ENCODE results near the gene SEMA3B. TPM values are rescaled to one million over a fixed set of nuclear protein-coding genes. Genes with fewer than 3 reads are reported as not detected.

SEMA3B gene
- total RNA-seq, 1 donor from 2014 or later = 0.68 TPM

DNA sequence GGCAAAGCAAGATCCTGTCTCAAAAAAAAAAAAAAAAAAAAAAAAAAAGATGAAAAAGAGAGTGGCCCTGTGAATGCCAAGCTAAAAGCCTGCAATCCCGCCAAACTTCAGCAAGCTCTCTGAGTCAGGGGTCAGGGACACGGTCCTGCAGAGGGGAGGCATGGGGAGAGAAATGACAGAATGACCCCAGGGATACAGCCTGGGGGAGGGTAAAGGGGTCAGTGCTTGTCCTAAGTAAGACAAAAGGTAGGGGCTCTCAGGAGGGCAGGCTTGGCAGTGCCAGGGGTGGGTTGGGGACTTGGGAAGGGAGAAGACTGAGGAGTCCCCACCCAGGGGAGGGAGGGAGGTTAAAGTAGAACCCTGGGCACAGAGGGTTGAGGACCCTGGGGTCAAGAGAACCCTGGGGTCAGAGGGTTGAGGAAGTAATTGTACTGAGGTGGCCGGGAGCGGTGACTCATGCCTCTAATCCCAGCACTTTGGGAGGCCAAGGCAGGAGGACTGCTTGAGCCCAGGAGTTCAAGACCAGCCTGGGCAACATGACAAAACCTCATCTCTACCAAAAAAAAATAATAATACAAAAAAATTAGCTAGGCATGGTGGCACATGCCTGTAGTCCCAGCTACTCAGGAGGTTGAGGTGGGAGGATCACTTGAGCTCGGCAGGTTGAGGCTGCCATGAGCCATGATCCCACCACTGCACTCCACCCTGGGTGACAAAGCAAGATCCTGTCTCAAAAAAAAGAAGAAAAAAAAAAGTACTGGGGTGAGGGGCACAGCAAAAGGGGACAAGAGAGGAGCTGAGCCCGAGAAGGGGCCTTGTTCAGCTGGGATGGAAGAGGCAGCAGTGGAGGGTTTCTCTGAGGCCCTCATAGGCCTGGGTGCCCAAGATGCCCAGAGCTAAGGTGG, 5.2 kb upstream of the SEMA3B start:
- Mint-ChIP-seq H3K4me1 (ENCODE audit: low read depth) (peaks cover 3% of the 10 kb centered on the region), H3K36me3 (ENCODE audit: low read depth) (peaks cover 4% of the 10 kb centered on the region), H3K27ac (no peak overlapping the region), H3K27me3 (ENCODE audit: low read depth) (peaks cover 16% of the 10 kb centered on the region), H3K4me3 (ENCODE audit: low read depth) (no peak overlapping the region), H3K9me3 (no peaks in the 10 kb centered on the region)
- no peak for DNase-seq (ENCODE audit: low spot score)
- intact Hi-C loops (cut with micrococcal nuclease) = no loop called here

DNA sequence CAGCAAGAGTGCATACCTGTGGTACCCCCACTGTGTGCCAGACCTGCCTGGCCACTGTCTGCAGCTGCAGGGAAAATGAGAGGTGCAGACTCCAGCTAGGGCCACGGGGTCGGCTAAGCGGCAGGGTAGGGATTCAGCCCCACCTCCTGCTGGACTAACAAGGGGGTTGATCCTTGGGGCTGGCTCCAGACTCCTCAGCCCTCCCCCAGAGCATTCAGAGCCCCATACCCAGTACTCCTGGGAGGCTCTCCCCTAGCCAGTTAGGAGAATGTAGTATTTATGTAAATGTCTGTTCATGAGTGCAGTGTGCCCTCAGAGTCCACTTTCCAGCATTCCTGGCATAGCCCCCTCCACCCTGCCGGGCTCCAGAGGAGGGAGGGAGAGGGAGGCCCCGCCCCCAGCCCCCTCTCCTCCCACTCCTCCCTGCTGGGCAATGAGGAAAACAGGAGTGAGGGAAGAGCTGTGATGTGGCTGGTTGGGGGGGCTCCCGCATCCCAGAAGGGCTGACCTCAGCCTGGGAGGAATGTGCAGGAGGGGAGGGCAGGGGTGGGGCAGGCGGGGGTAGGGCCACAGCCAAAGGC, 4.5 kb upstream of the SEMA3B start:
- no peak overlapping the region for H3K27ac Mint-ChIP-seq
- no peak overlapping the region for H3K4me3 Mint-ChIP-seq (ENCODE audit: low read depth)
- DNase-seq (ENCODE audit: low spot score) = no peak
- H3K36me3 Mint-ChIP-seq (ENCODE audit: low read depth) = no peaks in the 10 kb centered on the region
- intact Hi-C loops (cut with micrococcal nuclease) = no loop called here
- peaks cover 3% of the 10 kb centered on the region for H3K4me1 Mint-ChIP-seq (ENCODE audit: low read depth)
- no peaks in the 10 kb centered on the region for H3K9me3 Mint-ChIP-seq
- peaks cover 17% of the 10 kb centered on the region for H3K27me3 Mint-ChIP-seq (ENCODE audit: low read depth)

DNA sequence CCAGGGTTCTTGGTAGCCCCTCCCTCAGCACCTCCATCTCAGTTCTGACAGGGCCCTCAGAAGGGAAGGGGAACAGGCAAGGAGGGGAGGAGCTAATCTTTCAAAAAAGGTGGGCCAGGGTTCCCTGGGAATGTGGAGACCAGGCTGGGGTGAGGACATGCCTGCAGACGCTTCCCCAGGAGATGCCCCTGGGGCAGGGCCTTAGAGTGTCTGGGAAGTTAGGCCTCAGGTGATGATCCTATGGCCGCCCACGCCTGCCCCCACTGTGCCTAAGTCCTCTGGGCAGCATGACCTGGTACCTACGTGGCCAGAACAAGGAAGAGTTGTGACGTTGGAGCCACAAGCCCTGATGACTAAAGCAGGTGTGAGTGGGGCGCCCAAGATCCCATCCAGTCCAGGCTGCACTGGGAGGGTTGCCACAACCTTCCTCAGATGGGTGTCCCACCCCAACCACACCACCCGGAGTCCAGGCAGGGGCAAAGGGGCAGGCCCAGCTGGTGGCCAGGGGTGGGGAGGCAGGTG, 3.9 kb upstream of the SEMA3B start:
- DNase-seq (ENCODE audit: low spot score) = no peak
- Mint-ChIP-seq H3K4me1 (ENCODE audit: low read depth) (no peaks in the 10 kb centered on the region), H3K9me3 (no peaks in the 10 kb centered on the region), H3K27me3 (ENCODE audit: low read depth) (peaks cover 18% of the 10 kb centered on the region), H3K27ac (no peak overlapping the region), H3K36me3 (ENCODE audit: low read depth) (no peaks in the 10 kb centered on the region), H3K4me3 (ENCODE audit: low read depth) (no peak overlapping the region)
- intact Hi-C loops (cut with micrococcal nuclease) = no loop called here

DNA sequence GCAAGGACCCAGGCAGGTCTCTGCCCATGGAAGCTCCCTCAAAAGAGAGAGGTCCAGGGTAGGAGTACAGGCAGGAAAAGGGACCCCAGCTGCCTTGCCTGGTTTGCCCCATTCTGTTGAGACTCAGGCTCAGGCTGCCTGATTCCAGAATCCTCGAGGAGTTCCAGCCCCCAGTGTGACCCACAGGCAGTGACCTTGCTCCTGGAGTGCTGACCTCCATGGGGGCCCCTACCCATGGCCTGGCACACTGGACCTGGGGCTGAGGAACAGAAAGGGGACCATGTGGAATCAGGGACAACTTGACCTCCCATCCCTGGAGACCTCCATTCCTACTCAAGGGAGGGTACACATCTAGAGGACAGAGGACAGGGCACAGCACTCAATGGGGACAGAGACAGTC, 3.4 kb upstream of the SEMA3B start:
- no peaks in the 10 kb centered on the region for H3K9me3 Mint-ChIP-seq
- intact Hi-C loops (cut with micrococcal nuclease) = no loop called here
- H3K4me1 Mint-ChIP-seq (ENCODE audit: low read depth) = no peaks in the 10 kb centered on the region
- peaks cover 18% of the 10 kb centered on the region for H3K27me3 Mint-ChIP-seq (ENCODE audit: low read depth)
- no peak for DNase-seq (ENCODE audit: low spot score)
- H3K27ac Mint-ChIP-seq = no peak overlapping the region
- H3K36me3 Mint-ChIP-seq (ENCODE audit: low read depth) = no peaks in the 10 kb centered on the region
- no peak overlapping the region for H3K4me3 Mint-ChIP-seq (ENCODE audit: low read depth)

DNA sequence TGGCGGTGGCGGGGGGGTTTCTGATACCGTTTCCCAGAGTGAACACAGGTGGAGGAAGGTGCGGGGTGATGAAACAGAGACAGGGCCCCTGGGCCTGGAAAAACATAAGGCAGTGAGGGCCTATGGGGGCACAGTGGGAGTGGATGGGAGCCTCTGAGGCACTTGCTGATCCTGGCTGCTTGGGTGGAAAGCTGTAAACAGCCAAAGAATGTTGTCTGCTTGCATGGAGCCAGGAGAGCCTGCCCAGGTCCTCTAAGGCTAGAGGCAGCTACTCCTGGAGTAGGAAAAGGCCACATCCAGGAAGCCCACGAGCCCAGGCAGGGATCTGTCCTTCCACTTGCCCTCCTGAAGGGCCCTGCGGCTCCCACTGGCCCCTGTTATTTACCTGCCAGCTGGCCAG, 2.9 kb upstream of the SEMA3B start:
- no peak for DNase-seq (ENCODE audit: low spot score)
- H3K4me3 Mint-ChIP-seq (ENCODE audit: low read depth) = no peak overlapping the region
- H3K9me3 Mint-ChIP-seq = no peaks in the 10 kb centered on the region
- no peaks in the 10 kb centered on the region for H3K4me1 Mint-ChIP-seq (ENCODE audit: low read depth)
- peaks cover 18% of the 10 kb centered on the region for H3K27me3 Mint-ChIP-seq (ENCODE audit: low read depth)
- no peak overlapping the region for H3K27ac Mint-ChIP-seq
- no peaks in the 10 kb centered on the region for H3K36me3 Mint-ChIP-seq (ENCODE audit: low read depth)
- intact Hi-C loops (cut with micrococcal nuclease) = no loop called here

DNA sequence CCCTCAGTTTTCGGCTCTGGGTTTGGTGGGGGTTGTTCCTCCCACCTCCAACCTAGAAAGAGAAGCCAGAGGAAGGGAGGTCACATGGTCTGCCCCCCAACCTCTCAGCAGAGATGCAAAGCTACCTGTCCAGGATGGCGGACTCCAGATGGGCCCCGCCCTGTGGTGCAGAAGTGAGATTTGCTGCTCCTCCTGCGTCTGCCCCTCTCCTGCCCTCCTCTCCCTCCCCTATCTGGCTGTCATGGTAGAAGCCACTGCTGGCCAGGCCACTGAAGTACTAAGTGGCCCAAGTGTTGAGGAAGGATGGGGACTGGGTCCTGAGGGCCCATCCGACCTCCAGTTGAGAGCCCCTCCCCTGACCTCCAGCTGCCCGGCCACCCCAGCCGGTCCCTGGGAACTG, 2.1 kb upstream of the SEMA3B start:
- Mint-ChIP-seq H3K9me3 (no peaks in the 10 kb centered on the region), H3K4me1 (ENCODE audit: low read depth) (no peaks in the 10 kb centered on the region), H3K36me3 (ENCODE audit: low read depth) (no peaks in the 10 kb centered on the region), H3K27ac (no peak overlapping the region), H3K27me3 (ENCODE audit: low read depth) (peaks cover 18% of the 10 kb centered on the region), H3K4me3 (ENCODE audit: low read depth) (no peak overlapping the region)
- DNase-seq (ENCODE audit: low spot score) = no peak
- intact Hi-C loops (cut with micrococcal nuclease) = no loop called here

DNA sequence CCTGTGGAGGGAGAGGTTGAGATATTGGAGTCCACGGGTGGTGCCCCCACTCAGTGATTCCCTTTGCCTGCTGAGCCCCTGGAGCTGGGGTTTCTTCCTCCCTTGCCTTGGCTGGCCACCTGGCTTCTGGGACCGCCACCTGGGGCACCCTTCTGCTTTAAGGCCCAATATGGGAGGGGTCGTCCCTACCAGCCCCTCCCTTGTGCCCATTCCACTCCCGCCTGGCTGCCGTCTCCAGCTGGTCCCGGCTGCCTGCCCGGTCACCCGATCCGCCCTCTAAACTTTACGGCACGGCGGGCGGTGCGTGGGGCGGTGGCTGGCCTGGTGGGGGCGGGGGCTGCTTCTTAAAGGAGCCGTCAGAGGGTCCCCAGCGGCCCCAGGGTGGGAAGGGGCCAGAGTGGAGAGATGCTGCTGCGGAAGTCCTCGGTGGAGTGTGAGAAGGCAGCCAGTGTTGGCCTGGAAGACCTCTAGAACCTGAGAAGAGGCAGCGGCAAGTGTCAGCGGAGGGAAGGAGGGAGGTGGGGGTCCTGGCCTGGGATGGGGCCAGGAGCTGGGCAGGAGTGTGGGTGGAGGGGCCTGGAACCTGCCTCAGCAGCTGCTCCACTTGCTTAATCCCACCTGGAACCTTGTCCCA, 1.6 kb upstream of the SEMA3B start:
- Mint-ChIP-seq H3K9me3 (no peaks in the 10 kb centered on the region), H3K36me3 (ENCODE audit: low read depth) (no peaks in the 10 kb centered on the region)

DNA sequence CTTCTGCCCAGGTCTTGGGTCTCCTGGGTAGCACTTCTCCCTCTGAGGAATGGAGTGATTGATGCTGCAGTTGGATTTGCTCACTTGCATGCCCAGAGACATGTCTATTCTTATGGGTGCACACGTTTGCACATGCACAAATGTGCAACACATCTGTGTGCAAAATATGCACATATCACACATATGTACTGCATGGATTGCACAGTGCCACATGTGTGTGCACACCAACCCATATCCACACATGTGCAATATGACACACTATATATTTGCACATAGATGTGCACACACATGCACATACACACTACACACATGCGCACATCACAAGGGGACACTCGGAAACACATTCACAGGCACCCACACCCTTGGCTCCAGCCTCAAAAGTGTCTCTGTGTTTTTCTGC, 671 bp upstream of the SEMA3B start:
- H3K4me3 Mint-ChIP-seq (ENCODE audit: low read depth) = no peak overlapping the region
- no peaks in the 10 kb centered on the region for H3K9me3 Mint-ChIP-seq
- H3K4me1 Mint-ChIP-seq (ENCODE audit: low read depth) = peaks cover 2% of the 10 kb centered on the region
- no peaks in the 10 kb centered on the region for H3K36me3 Mint-ChIP-seq (ENCODE audit: low read depth)
- intact Hi-C loops (cut with micrococcal nuclease) = no loop called here
- DNase-seq (ENCODE audit: low spot score) = no peak
- peaks cover 21% of the 10 kb centered on the region for H3K27me3 Mint-ChIP-seq (ENCODE audit: low read depth)
- no peak overlapping the region for H3K27ac Mint-ChIP-seq

More for the DNA sequence above, 1.6 kb upstream of the SEMA3B start:
- no peak for DNase-seq (ENCODE audit: low spot score)
- Mint-ChIP-seq H3K4me1 (ENCODE audit: low read depth) (no peaks in the 10 kb centered on the region), H3K4me3 (ENCODE audit: low read depth) (no peak overlapping the region), H3K27me3 (ENCODE audit: low read depth) (peaks cover 18% of the 10 kb centered on the region), H3K27ac (no peak overlapping the region)
- intact Hi-C loops (cut with micrococcal nuclease) = no loop called here

DNA sequence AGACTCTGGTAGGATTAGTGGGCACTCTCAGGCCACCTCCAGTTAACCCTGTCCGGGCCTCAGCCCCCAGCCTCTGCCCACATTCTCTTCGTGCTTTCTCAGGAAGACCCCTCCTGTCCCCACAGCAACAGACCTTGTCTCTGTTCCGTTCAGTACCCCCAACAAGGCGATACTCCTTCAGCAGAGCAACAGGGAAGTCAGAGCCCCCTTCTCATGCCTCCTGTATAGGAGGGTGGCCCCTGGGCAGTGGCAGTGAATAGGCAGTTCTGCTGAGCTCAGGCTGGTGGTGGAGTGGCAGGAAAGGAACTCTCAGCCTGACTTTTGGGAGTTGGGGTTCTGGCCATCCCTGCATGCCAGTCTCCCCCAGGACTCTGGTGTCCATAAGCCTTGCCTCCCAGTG, 513 bp downstream of the SEMA3B start:
- DNase-seq (ENCODE audit: low spot score) = no peak
- no peaks in the 10 kb centered on the region for H3K36me3 Mint-ChIP-seq (ENCODE audit: low read depth)
- peaks cover 27% of the 10 kb centered on the region for H3K27me3 Mint-ChIP-seq (ENCODE audit: low read depth)
- H3K4me1 Mint-ChIP-seq (ENCODE audit: low read depth) = peaks cover 6% of the 10 kb centered on the region
- intact Hi-C loops (cut with micrococcal nuclease) = no loop called here
- H3K9me3 Mint-ChIP-seq = no peaks in the 10 kb centered on the region
- H3K4me3 Mint-ChIP-seq (ENCODE audit: low read depth) = no peak overlapping the region
- H3K27ac Mint-ChIP-seq = no peak overlapping the region

DNA sequence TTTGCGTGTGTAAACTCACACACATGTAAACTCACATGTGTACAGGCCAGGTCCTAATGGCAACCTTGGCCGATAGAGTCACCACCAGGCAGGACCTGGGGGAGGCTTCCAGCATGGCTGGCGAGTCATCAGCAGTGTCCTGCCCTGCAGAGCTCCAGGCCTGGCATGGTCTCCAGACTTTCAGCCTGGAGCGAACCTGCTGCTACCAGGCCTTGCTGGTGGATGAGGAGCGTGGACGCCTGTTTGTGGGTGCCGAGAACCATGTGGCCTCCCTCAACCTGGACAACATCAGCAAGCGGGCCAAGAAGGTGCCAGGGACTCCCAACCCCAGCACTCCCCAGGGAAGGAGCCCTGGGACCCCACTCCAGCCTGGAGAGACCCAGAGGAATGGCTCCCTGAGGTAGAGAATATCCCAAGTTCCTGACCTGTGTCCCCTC, 1.0 kb downstream of the SEMA3B start:
- intact Hi-C loops (cut with micrococcal nuclease) = no loop called here
- H3K27ac Mint-ChIP-seq = no peak overlapping the region

DNA sequence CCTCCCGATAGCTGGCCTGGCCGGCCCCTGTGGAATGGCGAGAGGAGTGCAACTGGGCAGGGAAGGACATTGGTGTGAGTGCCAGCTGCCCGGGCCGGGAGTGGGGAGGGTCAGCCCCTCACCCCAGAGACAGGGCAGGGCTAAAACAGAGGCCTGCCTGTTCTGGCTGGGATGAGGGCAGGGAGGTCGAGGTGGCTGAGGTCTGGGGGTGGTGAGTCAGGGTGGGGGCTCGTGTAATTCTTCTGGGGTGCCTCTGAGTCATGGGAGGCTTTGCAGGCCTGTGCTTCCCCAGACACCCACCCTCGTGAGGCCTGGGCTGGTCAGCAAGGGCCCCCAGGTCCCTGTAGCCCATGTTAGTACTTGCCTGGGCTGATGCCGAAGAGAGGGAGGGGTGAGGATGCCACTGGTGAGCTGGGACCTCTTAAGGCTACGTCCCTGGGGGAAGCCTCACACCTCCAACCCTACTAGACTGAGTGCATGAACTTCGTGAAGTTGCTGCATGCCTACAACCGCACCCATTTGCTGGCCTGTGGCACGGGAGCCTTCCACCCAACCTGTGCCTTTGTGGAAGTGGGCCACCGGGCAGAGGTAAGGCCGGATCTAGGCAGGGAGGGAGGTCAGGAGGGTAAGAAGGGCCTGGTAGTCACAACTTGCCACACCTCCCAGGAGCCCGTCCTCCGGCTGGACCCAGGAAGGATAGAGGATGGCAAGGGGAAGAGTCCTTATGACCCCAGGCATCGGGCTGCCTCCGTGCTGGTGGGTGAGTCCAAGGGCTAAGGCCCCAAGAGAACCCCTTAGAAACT, 1.7 kb downstream of the SEMA3B start:
- Mint-ChIP-seq H3K4me3 (ENCODE audit: low read depth) (no peak overlapping the region), H3K27me3 (ENCODE audit: low read depth) (peaks cover 37% of the 10 kb centered on the region), H3K36me3 (ENCODE audit: low read depth) (no peaks in the 10 kb centered on the region), H3K4me1 (ENCODE audit: low read depth) (peaks cover 8% of the 10 kb centered on the region), H3K27ac (no peak overlapping the region), H3K9me3 (no peaks in the 10 kb centered on the region)
- DNase-seq (ENCODE audit: low spot score) = no peak
- intact Hi-C loops (cut with micrococcal nuclease) = no loop called here

More for the DNA sequence above, 1.0 kb downstream of the SEMA3B start:
- no peaks in the 10 kb centered on the region for H3K9me3 Mint-ChIP-seq
- H3K4me1 Mint-ChIP-seq (ENCODE audit: low read depth) = peaks cover 8% of the 10 kb centered on the region
- peaks cover 31% of the 10 kb centered on the region for H3K27me3 Mint-ChIP-seq (ENCODE audit: low read depth)
- no peak for DNase-seq (ENCODE audit: low spot score)
- H3K36me3 Mint-ChIP-seq (ENCODE audit: low read depth) = no peaks in the 10 kb centered on the region
- no peak overlapping the region for H3K4me3 Mint-ChIP-seq (ENCODE audit: low read depth)

DNA sequence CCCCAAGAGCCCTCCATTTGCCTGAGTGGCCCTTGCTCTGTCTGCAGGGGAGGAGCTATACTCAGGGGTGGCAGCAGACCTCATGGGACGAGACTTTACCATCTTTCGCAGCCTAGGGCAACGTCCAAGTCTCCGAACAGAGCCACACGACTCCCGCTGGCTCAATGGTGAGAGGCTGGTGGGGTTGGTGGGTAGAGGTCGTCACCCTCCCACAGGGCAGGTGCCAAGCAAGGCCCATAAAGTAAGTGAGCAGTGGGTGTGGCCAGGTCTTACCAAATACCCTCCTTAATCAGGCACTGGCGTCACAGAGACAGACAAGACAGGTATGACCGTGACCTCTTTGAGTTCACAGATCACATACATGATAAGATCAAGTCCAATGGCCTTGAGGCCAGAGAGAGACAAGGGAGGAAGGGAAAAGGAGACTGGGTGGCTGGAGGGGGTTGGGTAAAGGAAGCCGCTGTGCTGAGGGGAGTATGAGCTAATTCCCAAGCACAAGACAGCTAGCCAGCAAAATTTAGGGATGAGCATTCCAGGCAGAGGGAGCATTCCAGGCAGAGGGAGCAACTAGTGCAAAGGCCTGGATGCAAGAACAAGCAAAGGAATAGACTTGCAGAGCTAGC, 2.5 kb downstream of the SEMA3B start:
- no peak for DNase-seq (ENCODE audit: low spot score)
- intact Hi-C loops (cut with micrococcal nuclease) = no loop called here
- Mint-ChIP-seq H3K27ac (no peak overlapping the region), H3K36me3 (ENCODE audit: low read depth) (no peaks in the 10 kb centered on the region), H3K4me3 (ENCODE audit: low read depth) (no peak overlapping the region), H3K9me3 (no peaks in the 10 kb centered on the region), H3K27me3 (ENCODE audit: low read depth) (peaks cover 39% of the 10 kb centered on the region), H3K4me1 (ENCODE audit: low read depth) (peaks cover 11% of the 10 kb centered on the region)

All from activated T-helper 2 cell treated with anti-CD3 and anti-CD28 coated beads, Interferon-gamma antibody, Interleukin-2, Interleukin-4, amounts not matched to agents 10 μg/mL and 5 μg/mL and 100 μg/mL, durations not matched to agents 14 hours and 24 hours and 36 hours (primary cell).